ENCODE data around the gene NPAS2.

NPAS2 gene

GRCh38 chr2:100984892-100985307, 165.0 kb downstream of the NPAS2 start:
- TF ChIP-seq CTCF (conservative IDR thresholded peaks at IDR 0.05; ENCODE audit: control insufficient read depth, insufficient read depth, low read depth, low read length), result peak; percentile 95
- DNase-seq (ENCODE audit: low read depth), result peak; percentile 70
- no peak overlapping the region for H3K4me3 ChIP-seq (ENCODE audit: control insufficient read depth, low read depth, low read length)

GRCh38 chr2:100986157-100986556, 166.2 kb downstream of the NPAS2 start:
- H3K4me3 ChIP-seq (ENCODE audit: control insufficient read depth, low read depth, low read length), result no peak overlapping the region
- TF ChIP-seq CTCF (conservative IDR thresholded peaks at IDR 0.05; ENCODE audit: control insufficient read depth, insufficient read depth, low read depth, low read length), result no peak
- no peak for DNase-seq (ENCODE audit: low read depth)

GRCh38 chr2:100987536-100987935, 167.6 kb downstream of the NPAS2 start:
- no peak for TF ChIP-seq CTCF (conservative IDR thresholded peaks at IDR 0.05; ENCODE audit: control insufficient read depth, insufficient read depth, low read depth, low read length)
- no peak overlapping the region for H3K4me3 ChIP-seq (ENCODE audit: control insufficient read depth, low read depth, low read length)
- DNase-seq (ENCODE audit: low read depth), result no peak

GRCh38 chr2:100987974-100988373, 168.0 kb downstream of the NPAS2 start:
- TF ChIP-seq CTCF (conservative IDR thresholded peaks at IDR 0.05; ENCODE audit: control insufficient read depth, insufficient read depth, low read depth, low read length), result no peak
- DNase-seq (ENCODE audit: low read depth), result no peak

GRCh38 chr2:100988630-100989417, 168.9 kb downstream of the NPAS2 start:
- H3K4me3 ChIP-seq (ENCODE audit: control insufficient read depth, low read depth, low read length), result no peak overlapping the region
- DNase-seq (ENCODE audit: low read depth), result peak; percentile 77
- no peak for TF ChIP-seq CTCF (conservative IDR thresholded peaks at IDR 0.05; ENCODE audit: control insufficient read depth, insufficient read depth, low read depth, low read length)

More at GRCh38 chr2:100987974-100988373, 168.0 kb downstream of the NPAS2 start:
- H3K4me3 ChIP-seq (ENCODE audit: control insufficient read depth, low read depth, low read length), result no peak overlapping the region

GRCh38 chr2:100989666-100990065, 169.7 kb downstream of the NPAS2 start:
- no peak for TF ChIP-seq CTCF (conservative IDR thresholded peaks at IDR 0.05; ENCODE audit: control insufficient read depth, insufficient read depth, low read depth, low read length)
- no peak overlapping the region for H3K4me3 ChIP-seq (ENCODE audit: control insufficient read depth, low read depth, low read length)
- DNase-seq (ENCODE audit: low read depth), result no peak
